Activated CD8-positive, alpha-beta memory T cell treated with anti-CD3 and anti-CD28 coated beads, Interleukin-2, amount 50 U/mL, for 1 hour (primary cell): Measurements from ENCODE around the gene CDH4.
"Not testable (repeated sequence)": the region's sequence is repeated elsewhere in the genome, so short reads cannot be mapped to it uniquely, and the experiment has no call there.

Experiments used
- DNase-seq: peaks from one replicate; pipeline ENCODE4 v3.0.0-alpha.2; 2020; ENCODE audit errors: extremely low read depth

Gene CDH4

GRCh38 chr20:61385731-61386130, 133.7 kb downstream of the CDH4 start:
- no peak for DNase-seq

GRCh38 chr20:61387204-61387953, 135.3 kb downstream of the CDH4 start:
- DNase-seq = no peak

GRCh38 chr20:61387954-61388348, 135.9 kb downstream of the CDH4 start:
- no peak for DNase-seq

- DNase-seq = no peak
These were observed 137.0 kb downstream of the CDH4 start for GRCh38 chr20:61389077-61389476.

- DNase-seq = no peak
These were observed 139.1 kb downstream of the CDH4 start for GRCh38 chr20:61391185-61391584.

GRCh38 chr20:61391812-61392520, 139.9 kb downstream of the CDH4 start:
- no peak for DNase-seq

GRCh38 chr20:61394088-61394799, 142.2 kb downstream of the CDH4 start:
- DNase-seq = no peak

GRCh38 chr20:61396262-61396848, 144.3 kb downstream of the CDH4 start:
- DNase-seq = no peak

GRCh38 chr20:61397146-61397545, 145.1 kb downstream of the CDH4 start:
- no peak for DNase-seq

- DNase-seq = no peak
These were observed 145.7 kb downstream of the CDH4 start for GRCh38 chr20:61397790-61398189.

- no peak for DNase-seq
These were observed 147.4 kb downstream of the CDH4 start for GRCh38 chr20:61399433-61399832.

GRCh38 chr20:61400499-61400898, 148.4 kb downstream of the CDH4 start:
- no peak for DNase-seq

- no peak for DNase-seq
These were observed 152.2 kb downstream of the CDH4 start for GRCh38 chr20:61404303-61404702.

GRCh38 chr20:61405007-61405406, 152.9 kb downstream of the CDH4 start:
- DNase-seq = no peak

GRCh38 chr20:61406773-61407172, 154.7 kb downstream of the CDH4 start:
- not testable (repeated sequence) for DNase-seq

GRCh38 chr20:61407561-61407960, 155.5 kb downstream of the CDH4 start:
- DNase-seq = no peak

GRCh38 chr20:61408951-61409740, 157.1 kb downstream of the CDH4 start:
- no peak for DNase-seq

GRCh38 chr20:61411743-61412142, 159.7 kb downstream of the CDH4 start:
- no peak for DNase-seq

- no peak for DNase-seq
These were observed 161.7 kb downstream of the CDH4 start for GRCh38 chr20:61413752-61414151.

- DNase-seq = no peak
These were observed 162.5 kb downstream of the CDH4 start for GRCh38 chr20:61414455-61414991.

GRCh38 chr20:61416546-61416945, 164.5 kb downstream of the CDH4 start:
- no peak for DNase-seq
